ENCODE measurements around the gene TMEM100. TPM values are rescaled to one million over a fixed set of nuclear protein-coding genes. Genes with fewer than 3 reads are reported as not detected.

The TMEM100 gene
- total and polyA plus RNA-seq, 10 of the 15 experiments (the other 5 are each of a cell fraction or from before 2014, with no cell fraction given) = not detected

DNA sequence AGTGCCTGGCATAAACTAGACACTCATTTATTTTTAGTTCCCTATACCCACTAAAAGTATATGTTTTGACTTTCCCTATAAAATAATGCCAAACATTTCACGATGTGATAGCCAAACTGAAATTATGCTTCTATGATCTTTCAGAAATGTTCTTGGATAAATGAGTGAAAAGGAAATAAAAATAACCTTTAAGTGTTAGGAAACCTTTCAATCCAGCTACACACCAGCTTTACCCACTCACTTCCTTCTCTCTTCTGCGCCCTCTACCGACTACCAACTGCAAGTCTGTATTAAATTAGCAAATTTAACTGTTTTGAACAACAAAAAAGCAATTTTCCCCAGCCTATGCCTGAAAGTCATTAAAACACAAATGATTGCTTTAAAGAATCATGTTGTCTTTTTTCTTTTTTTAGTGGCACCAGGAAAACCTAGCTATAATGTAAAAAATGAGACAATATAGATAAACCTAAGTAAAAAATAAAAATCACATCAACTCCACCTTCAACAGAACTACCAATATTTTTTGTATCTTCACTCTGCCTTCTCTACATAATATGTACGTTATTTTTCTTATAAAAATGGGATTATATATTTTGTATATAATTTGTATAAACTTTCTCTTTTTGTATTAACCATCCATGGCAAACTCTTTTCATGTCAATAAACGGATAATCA is 13.2 kb upstream of the TMEM100 start:
- no peak for TF ChIP-seq CREB1 (IDR thresholded peaks at IDR 0.05; ENCODE audit: low read depth)
- TF ChIP-seq RB1 (IDR thresholded peaks at IDR 0.05; ENCODE audit: borderline replicate concordance) = no peak
- TF ChIP-seq SIN3A (IDR thresholded peaks at IDR 0.05; ENCODE audit: low read depth, low read length) = no peak
- no peak for TF ChIP-seq PBX3 (IDR thresholded peaks at IDR 0.05; ENCODE audit: insufficient replicate concordance, low read depth, low read length)
- no peak for TF ChIP-seq STAT1 (conservative IDR thresholded peaks at IDR 0.05)
- TF ChIP-seq, protein P1, sequence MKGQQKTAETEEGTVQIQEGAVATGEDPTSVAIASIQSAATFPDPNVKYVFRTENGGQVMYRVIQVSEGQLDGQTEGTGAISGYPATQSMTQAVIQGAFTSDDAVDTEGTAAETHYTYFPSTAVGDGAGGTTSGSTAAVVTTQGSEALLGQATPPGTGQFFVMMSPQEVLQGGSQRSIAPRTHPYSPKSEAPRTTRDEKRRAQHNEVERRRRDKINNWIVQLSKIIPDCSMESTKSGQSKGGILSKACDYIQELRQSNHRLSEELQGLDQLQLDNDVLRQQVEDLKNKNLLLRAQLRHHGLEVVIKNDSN (IDR thresholded peaks at IDR 0.05; ENCODE audit: borderline replicate concordance, extremely low read length, insufficient read depth, low read depth, low read length) = no peak
- TF ChIP-seq RAD21 (IDR thresholded peaks at IDR 0.05; ENCODE audit: insufficient read depth, low read depth, low read length) = peak; percentile 35
- TF ChIP-seq CHD4 (IDR thresholded peaks at IDR 0.05) = no peak
- no peak for TF ChIP-seq ZBTB33 (IDR thresholded peaks at IDR 0.05)
- TF ChIP-seq BMI1 (IDR thresholded peaks at IDR 0.05; ENCODE audit: borderline replicate concordance) = no peak
- TF ChIP-seq CTCF (IDR thresholded peaks at IDR 0.05 in 2 of 3, conservative IDR thresholded peaks at IDR 0.05 in 1 of 3; ENCODE audit: control insufficient read depth in 2 of 3, extremely low read depth in 1 of 3, insufficient read depth in 1 of 3, low read depth in 3 of 3, low read length in 3 of 3) = peak; percentile 59 to 67 (median 63)
- TF ChIP-seq SREBF1 (IDR thresholded peaks at IDR 0.05; ENCODE audit: low read length) = no peak
- TF ChIP-seq NKRF (conservative IDR thresholded peaks at IDR 0.05) = no peak
- peak; percentile 41; the same call in 1 of the 2 replicates for TF ChIP-seq SMC3 (IDR thresholded peaks at IDR 0.05; ENCODE audit: borderline replicate concordance, low read length)
- no peak overlapping the region for H3K4me2 ChIP-seq (ENCODE audit: control insufficient read depth, insufficient read depth)
- H3K4me1 ChIP-seq (ENCODE audit: control insufficient read depth, insufficient read depth, low read length) = no peaks in the 10 kb centered on the region; the same call in 1 of the 2 replicates
- SMC1A ChIA-PET (ENCODE audit: uncharacterized antibody, unreplicated experiment) = interaction anchor here (0.7 to 2.3 kb wide), 3 partner anchors 14 to 210 kb away, joined by 3 to 8 read pairs (median 4); partner anchors contain the start of gene TMEM100
- CTCF ChIA-PET = interaction anchor here (0.7 to 4.5 kb wide), 17 partner anchors 12 to 386 kb away, joined by 3 to 30 read pairs (median 5); partner anchors contain the start of genes PCTP and TMEM100
- no peaks in the 10 kb centered on the region for H3K79me2 ChIP-seq (ENCODE audit: control insufficient read depth, insufficient read depth, low read length)
- no TSS peak for BruUV-seq (replicated peaks)
- no peak overlapping the region for H3K4me3 ChIP-seq
- intact Hi-C loops (cut with micrococcal nuclease; ENCODE audit: unreplicated experiment) = no loop called here
- H4K20me1 ChIP-seq (ENCODE audit: control insufficient read depth, insufficient read depth) = no peaks in the 10 kb centered on the region
- ATAC-seq (peak; percentile 69), FAIRE-seq (peak; percentile 41), DNase-seq (ENCODE audit: low read depth, low spot score) (no peak)
- WGBS (ENCODE audit: insufficient coverage, insufficient replicate concordance, low lambda C conversion rate, missing lambda C conversion rate) = 14% methylated on average over 5 of the region's 5 CpGs
- POLR2A ChIA-PET = interaction anchor here (0.5 kb wide), 1 partner anchor 1863 kb away, joined by 3 read pairs; no protein-coding TSS in a partner anchor
- H3K9me3 ChIP-seq (replicated peaks; ENCODE audit: control insufficient read depth, insufficient read depth, low read length) = no peaks in the 10 kb centered on the region
- no peaks in the 10 kb centered on the region for H3K36me3 ChIP-seq (ENCODE audit: control insufficient read depth in 2 of 2, insufficient read depth in 2 of 2, low read length in 1 of 2)
- RAD21 ChIA-PET (ENCODE audit: unreplicated experiment) = no interaction called here
- in situ Hi-C loops (cut with MboI) = no loop called here
- H3K9ac ChIP-seq (ENCODE audit: control insufficient read depth, insufficient read depth, low read length) = no peak overlapping the region
- no peaks in the 10 kb centered on the region; a peak in 1 of 4 replicates for H3K27me3 ChIP-seq (replicated peaks in 1 of 2; ENCODE audit: control insufficient read depth in 2 of 2, insufficient read depth in 2 of 2, low read length in 1 of 2)
- no peak overlapping the region for H3K27ac ChIP-seq (ENCODE audit: control insufficient read depth, insufficient read depth)
- H2AFZ ChIP-seq (ENCODE audit: control insufficient read depth, low read depth, low read length) = no peak overlapping the region

Measured in GM12878 (cell line).